Measurements from ENCODE around the gene BAG2. TPM values are rescaled to one million over a fixed set of nuclear protein-coding genes. Genes with fewer than 3 reads are reported as not detected.

BAG2 gene
- total and polyA plus RNA-seq, 2 of the 13 experiments (the other 11 are each of a cell fraction or from before 2014, with no cell fraction given): 5.7 to 15.1 TPM

DNA sequence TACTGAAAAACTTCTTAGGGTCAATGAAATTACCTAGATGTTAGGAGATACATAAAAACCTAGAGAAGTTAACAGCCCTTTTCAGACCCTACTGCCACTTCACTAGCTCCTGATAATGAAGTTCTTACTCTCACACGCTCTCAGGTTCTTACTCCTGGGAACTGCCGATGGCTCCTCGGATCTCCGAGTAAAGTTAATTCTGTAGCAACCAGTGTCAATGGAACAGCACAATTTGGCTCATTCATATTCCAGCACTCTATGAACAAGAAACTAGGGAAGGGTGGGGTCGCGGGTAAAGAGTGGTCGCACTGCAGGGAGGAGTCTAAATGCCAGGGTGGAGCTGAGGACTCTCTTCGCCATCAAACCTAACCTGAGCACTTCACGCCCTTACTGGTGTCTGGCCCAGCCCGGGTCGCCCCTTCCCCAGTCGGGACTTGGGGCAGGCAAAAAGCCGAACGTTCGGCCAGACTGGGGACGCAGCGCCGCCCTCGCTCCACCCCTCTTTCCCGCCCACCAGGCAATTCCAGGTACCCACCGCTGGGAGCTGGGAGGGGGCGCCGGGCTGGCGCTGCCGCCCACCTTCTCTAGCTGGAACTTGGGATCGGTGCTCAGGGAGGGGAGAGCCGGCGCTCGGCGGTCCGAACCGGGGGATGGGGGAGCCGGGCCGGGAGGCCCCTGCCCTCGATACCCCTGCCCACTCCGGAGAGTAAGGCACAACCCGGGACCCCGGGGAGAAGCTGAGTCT is 49.2 kb downstream of the BAG2 start (continued):
- TF ChIP-seq, protein P1, sequence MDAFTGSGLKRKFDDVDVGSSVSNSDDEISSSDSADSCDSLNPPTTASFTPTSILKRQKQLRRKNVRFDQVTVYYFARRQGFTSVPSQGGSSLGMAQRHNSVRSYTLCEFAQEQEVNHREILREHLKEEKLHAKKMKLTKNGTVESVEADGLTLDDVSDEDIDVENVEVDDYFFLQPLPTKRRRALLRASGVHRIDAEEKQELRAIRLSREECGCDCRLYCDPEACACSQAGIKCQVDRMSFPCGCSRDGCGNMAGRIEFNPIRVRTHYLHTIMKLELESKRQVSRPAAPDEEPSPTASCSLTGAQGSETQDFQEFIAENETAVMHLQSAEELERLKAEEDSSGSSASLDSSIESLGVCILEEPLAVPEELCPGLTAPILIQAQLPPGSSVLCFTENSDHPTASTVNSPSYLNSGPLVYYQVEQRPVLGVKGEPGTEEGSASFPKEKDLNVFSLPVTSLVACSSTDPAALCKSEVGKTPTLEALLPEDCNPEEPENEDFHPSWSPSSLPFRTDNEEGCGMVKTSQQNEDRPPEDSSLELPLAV (CRISPR knock-in tag; conservative IDR thresholded peaks at IDR 0.05; ENCODE audit: low read depth): no peak
- no peak; the same call in 1 of the 2 replicates for TF ChIP-seq REPIN1 (CRISPR knock-in tag; IDR thresholded peaks at IDR 0.05; ENCODE audit: borderline replicate concordance, low read depth)
- no peak for TF ChIP-seq HNF4A (CRISPR knock-in tag; IDR thresholded peaks at IDR 0.05)
- TF ChIP-seq AHR (CRISPR knock-in tag; IDR thresholded peaks at IDR 0.05): no peak
- peak; percentile 64; the same call in 1 of the 2 replicates for TF ChIP-seq KAT7 (CRISPR knock-in tag; IDR thresholded peaks at IDR 0.05; ENCODE audit: borderline replicate concordance)
- no peak for TF ChIP-seq ZNF816 (CRISPR knock-in tag; IDR thresholded peaks at IDR 0.05; ENCODE audit: borderline replicate concordance)
- TF ChIP-seq SALL2 (CRISPR knock-in tag; IDR thresholded peaks at IDR 0.05): peak; percentile 36; the same call in 1 of the 2 replicates
- TF ChIP-seq IKZF4 (CRISPR knock-in tag; IDR thresholded peaks at IDR 0.05; ENCODE audit: borderline replicate concordance, low read depth, not compliant biosample characterization): peak; percentile 86
- TF ChIP-seq ATM (IDR thresholded peaks at IDR 0.05; ENCODE audit: borderline replicate concordance): no peak
- TF ChIP-seq, protein P2, sequence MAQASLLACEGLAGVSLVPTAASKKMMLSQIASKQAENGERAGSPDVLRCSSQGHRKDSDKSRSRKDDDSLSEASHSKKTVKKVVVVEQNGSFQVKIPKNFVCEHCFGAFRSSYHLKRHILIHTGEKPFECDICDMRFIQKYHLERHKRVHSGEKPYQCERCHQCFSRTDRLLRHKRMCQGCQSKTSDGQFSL (CRISPR knock-in tag; IDR thresholded peaks at IDR 0.05): no peak
- TF ChIP-seq ZNF3 (CRISPR knock-in tag; IDR thresholded peaks at IDR 0.05): no peak
- no peak for TF ChIP-seq HCFC1 (IDR thresholded peaks at IDR 0.05; ENCODE audit: low read depth, low read length)
- TF ChIP-seq PAF1 (CRISPR knock-in tag; IDR thresholded peaks at IDR 0.05): no peak
- no peak for TF ChIP-seq NFE2L2 (IDR thresholded peaks at IDR 0.05; ENCODE audit: low read length)
- no peak for TF ChIP-seq ZBTB38 (CRISPR knock-in tag; IDR thresholded peaks at IDR 0.05)
- no peak for TF ChIP-seq ZNF180 (CRISPR knock-in tag; IDR thresholded peaks at IDR 0.05; ENCODE audit: borderline replicate concordance, low read depth)
- no peak for TF ChIP-seq KLF13 (CRISPR knock-in tag; IDR thresholded peaks at IDR 0.05)
- peak; percentile 31; the same call in 1 of the 2 replicates for TF ChIP-seq KDM3A (CRISPR knock-in tag; IDR thresholded peaks at IDR 0.05; ENCODE audit: low read depth)
- peak; percentile 73; the same call in 1 of the 2 replicates for TF ChIP-seq HIVEP1 (CRISPR knock-in tag; IDR thresholded peaks at IDR 0.05)
- TF ChIP-seq ZNF329 (CRISPR knock-in tag; IDR thresholded peaks at IDR 0.05; ENCODE audit: low read depth): no peak
- no peak for TF ChIP-seq JUND (CRISPR knock-in tag; IDR thresholded peaks at IDR 0.05)
- no peak for TF ChIP-seq ZBTB1 (CRISPR knock-in tag; IDR thresholded peaks at IDR 0.05; ENCODE audit: borderline replicate concordance)
- TF ChIP-seq MAFK (conservative IDR thresholded peaks at IDR 0.05 in 1 of 2, IDR thresholded peaks at IDR 0.05 in 1 of 2; ENCODE audit: low read length in 2 of 2): no peak
- TF ChIP-seq ZBTB42 (CRISPR knock-in tag; IDR thresholded peaks at IDR 0.05): no peak
- TF ChIP-seq, protein P3, sequence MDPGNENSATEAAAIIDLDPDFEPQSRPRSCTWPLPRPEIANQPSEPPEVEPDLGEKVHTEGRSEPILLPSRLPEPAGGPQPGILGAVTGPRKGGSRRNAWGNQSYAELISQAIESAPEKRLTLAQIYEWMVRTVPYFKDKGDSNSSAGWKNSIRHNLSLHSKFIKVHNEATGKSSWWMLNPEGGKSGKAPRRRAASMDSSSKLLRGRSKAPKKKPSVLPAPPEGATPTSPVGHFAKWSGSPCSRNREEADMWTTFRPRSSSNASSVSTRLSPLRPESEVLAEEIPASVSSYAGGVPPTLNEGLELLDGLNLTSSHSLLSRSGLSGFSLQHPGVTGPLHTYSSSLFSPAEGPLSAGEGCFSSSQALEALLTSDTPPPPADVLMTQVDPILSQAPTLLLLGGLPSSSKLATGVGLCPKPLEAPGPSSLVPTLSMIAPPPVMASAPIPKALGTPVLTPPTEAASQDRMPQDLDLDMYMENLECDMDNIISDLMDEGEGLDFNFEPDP (CRISPR knock-in tag; conservative IDR thresholded peaks at IDR 0.05): no peak
- TF ChIP-seq, protein P4, sequence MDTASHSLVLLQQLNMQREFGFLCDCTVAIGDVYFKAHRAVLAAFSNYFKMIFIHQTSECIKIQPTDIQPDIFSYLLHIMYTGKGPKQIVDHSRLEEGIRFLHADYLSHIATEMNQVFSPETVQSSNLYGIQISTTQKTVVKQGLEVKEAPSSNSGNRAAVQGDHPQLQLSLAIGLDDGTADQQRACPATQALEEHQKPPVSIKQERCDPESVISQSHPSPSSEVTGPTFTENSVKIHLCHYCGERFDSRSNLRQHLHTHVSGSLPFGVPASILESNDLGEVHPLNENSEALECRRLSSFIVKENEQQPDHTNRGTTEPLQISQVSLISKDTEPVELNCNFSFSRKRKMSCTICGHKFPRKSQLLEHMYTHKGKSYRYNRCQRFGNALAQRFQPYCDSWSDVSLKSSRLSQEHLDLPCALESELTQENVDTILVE (CRISPR knock-in tag; IDR thresholded peaks at IDR 0.05): no peak
- TF ChIP-seq, protein P5, sequence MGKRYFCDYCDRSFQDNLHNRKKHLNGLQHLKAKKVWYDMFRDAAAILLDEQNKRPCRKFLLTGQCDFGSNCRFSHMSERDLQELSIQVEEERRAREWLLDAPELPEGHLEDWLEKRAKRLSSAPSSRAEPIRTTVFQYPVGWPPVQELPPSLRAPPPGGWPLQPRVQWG (CRISPR knock-in tag; IDR thresholded peaks at IDR 0.05; ENCODE audit: borderline replicate concordance, low read depth): no peak
- TF ChIP-seq ZNF282 (IDR thresholded peaks at IDR 0.05; ENCODE audit: partially characterized antibody): no peak

Data from HepG2 (cell line).